HFFc6 (cell line): ENCODE results near the gene VWF. TPM values are rescaled to one million over a fixed set of nuclear protein-coding genes. Genes with fewer than 3 reads are reported as not detected.
A peak's percentile ranks its signal among the peaks of the same experiment; 100 is the strongest.

Experiments
- DNase-seq: peaks from one replicate; pipeline ENCODE4 v3.0.0-alpha.2; 2018
- H3K27ac Mint-ChIP-seq: 2 replicates; pipeline ENCODE4 v1.8.0; 2020; ENCODE audit warnings: mild to moderate bottlenecking, mixed read lengths
- H3K27me3 Mint-ChIP-seq: 2 replicates; pipeline ENCODE4 v1.8.0; 2021; ENCODE audit warnings: mild to moderate bottlenecking, moderate library complexity, mixed read lengths; ENCODE audit not compliant: insufficient read depth
- H3K36me3 Mint-ChIP-seq: 2 replicates; pipeline ENCODE4 v1.8.0; 2021; ENCODE audit warnings: low read depth, mixed read lengths
- H3K4me1 Mint-ChIP-seq: 2 replicates; pipeline ENCODE4 v1.8.0; 2020; ENCODE audit warnings: low read depth, mixed read lengths
- H3K4me3 Mint-ChIP-seq: 2 replicates; pipeline ENCODE4 v1.8.0; 2020; ENCODE audit warnings: mild to moderate bottlenecking, moderate library complexity, mixed read lengths
- H3K9me3 Mint-ChIP-seq: 2 replicates; pipeline ENCODE4 v1.8.0; 2020; ENCODE audit warnings: mild to moderate bottlenecking, mixed read lengths
- long read RNA-seq: library from polyadenylated mRNA; unstranded; transcript quantifications from one replicate; pipeline ENCODE4 v2.0.0, GENCODE V29; 2019
- total RNA-seq, 6 experiments: library from RNA; stranded (reverse); fragmentation: NEBNext Ultra II Directional; extraction: Animal tissue kit (Norgen Biotek cat#: 25700); gene quantifications; 2 replicates in 1 of 6; 3 replicates in 5 of 6; pipeline ENCODE4 v1.2.3, GENCODE V29; 2021
- TF ChIP-seq, protein P1 (sequence below): fragments of 200-600 bp; sonication (generic); IDR thresholded peaks from 2 replicates; pipeline ENCODE4 v1.5.0; 2021; ENCODE audit warnings: antibody characterized with exemption, mild to moderate bottlenecking

VWF gene
- under 1 TPM; 0.02 to 0.25 (median 0.10) TPM for total RNA-seq
- long read RNA-seq: 0 reads

DNA sequence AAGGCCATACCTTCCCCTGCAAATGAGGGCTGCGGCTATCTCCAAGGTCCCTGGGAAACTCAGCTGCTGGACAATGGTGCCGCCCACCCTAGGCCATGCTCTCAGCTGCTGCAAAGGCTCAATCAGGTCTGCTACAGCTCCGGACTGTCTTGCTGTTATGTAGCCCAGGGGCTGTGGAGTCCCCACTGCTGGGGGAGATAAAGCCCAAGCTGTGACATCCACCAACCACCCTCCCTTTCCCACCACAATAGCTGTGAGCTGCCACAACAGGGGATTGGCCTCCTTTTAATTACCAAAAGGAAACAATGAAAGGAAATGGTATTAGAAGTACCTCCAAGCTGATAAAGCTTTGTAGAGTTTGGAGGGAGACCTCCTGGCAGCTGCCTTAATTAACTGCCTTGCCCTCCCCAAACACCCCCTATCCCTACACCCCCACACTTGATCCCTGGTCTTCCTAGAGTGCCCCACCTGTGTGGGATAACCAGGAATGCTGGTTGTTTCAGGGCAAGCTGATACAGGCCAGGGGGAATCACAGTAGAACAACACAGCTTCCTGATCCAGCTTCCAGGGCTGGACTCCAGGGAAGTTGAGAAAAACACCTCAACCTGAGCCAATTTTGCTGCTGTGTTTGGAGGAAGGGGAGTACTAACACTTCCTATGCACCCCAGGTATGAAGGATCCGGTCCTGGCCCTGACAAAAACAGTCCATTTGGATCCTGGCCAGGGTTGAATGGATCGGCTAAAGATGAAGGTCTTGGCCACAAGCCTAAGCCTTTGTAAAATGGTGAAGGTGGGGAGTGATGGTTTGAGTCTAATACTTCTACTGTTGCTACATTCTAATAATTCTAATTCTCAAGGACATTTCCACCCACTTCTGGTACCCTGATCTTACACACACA, at the start of gene VWF:
Gene VWF, minus strand, starts transcription at position 260 of the 899 bp plus-strand sequence. CDS start 1,474 bp downstream, outside the sequence.
- no peak within 1 kb of the TSS for H3K4me3 Mint-ChIP-seq
- H3K36me3 Mint-ChIP-seq: no peaks in the 10 kb centered on the region
- no peaks in the 10 kb centered on the region for H3K9me3 Mint-ChIP-seq
- no peak within 1 kb of the TSS for H3K27ac Mint-ChIP-seq
- H3K4me1 Mint-ChIP-seq: peaks cover 8% of the 10 kb centered on the region; the same call in 1 of the 2 replicates
- H3K27me3 Mint-ChIP-seq: peaks cover 15% of the 10 kb centered on the region
- TF ChIP-seq, protein P1, sequence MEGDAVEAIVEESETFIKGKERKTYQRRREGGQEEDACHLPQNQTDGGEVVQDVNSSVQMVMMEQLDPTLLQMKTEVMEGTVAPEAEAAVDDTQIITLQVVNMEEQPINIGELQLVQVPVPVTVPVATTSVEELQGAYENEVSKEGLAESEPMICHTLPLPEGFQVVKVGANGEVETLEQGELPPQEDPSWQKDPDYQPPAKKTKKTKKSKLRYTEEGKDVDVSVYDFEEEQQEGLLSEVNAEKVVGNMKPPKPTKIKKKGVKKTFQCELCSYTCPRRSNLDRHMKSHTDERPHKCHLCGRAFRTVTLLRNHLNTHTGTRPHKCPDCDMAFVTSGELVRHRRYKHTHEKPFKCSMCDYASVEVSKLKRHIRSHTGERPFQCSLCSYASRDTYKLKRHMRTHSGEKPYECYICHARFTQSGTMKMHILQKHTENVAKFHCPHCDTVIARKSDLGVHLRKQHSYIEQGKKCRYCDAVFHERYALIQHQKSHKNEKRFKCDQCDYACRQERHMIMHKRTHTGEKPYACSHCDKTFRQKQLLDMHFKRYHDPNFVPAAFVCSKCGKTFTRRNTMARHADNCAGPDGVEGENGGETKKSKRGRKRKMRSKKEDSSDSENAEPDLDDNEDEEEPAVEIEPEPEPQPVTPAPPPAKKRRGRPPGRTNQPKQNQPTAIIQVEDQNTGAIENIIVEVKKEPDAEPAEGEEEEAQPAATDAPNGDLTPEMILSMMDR: no peak
- DNase-seq: no peak

DNA sequence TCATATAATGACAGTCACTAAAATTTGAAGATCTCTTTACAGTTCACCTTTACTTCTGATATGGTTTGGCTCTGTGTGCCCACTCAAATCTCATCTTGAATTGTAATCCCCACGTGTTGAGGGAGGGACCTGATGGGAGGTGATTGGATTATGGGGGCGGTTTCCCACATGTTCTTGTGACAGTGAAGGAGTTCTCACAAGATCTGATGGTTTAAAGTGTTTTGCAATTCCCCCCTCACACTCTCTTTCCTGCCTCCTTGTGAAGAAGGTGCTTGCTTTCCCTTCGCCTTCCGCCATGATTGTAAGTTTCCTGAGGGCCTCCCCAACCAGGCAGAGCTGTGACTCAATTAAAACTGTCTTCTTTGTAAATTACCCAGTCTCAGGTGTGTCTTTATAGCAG, 48.4 kb upstream of the VWF start:
- TF ChIP-seq, protein P1: no peak
- no peaks in the 10 kb centered on the region; the same call in 1 of the 2 replicates for H3K27me3 Mint-ChIP-seq
- H3K27ac Mint-ChIP-seq: no peak overlapping the region
- H3K9me3 Mint-ChIP-seq: no peaks in the 10 kb centered on the region
- peaks cover 17% of the 10 kb centered on the region for H3K4me1 Mint-ChIP-seq
- no peak for DNase-seq
- no peaks in the 10 kb centered on the region for H3K36me3 Mint-ChIP-seq
- H3K4me3 Mint-ChIP-seq: no peak overlapping the region

DNA sequence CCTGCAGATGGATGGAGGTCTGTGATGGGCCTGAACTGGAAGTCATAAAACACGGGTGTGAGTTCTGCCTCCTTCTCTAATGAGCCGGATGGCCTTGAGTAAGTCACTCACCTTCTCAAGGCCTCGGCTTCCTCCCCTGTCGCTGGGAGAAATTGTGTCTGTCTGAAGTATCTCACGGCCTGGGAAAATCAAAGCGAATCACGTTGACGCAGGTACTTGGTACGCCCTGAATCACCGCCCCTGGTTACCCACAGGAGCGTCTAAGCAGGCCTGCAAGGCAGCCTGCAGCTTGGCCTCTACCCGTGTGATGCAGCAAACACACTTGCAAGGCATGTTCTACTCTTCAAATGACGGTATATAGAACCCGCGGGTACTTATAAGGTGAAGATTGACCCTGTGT, 47.6 kb upstream of the VWF start:
- TF ChIP-seq, protein P1: no peak
- DNase-seq: no peak
- Mint-ChIP-seq H3K27me3 (no peaks in the 10 kb centered on the region; the same call in 1 of the 2 replicates), H3K4me3 (no peak overlapping the region), H3K4me1 (peaks cover 25% of the 10 kb centered on the region), H3K27ac (no peak overlapping the region), H3K36me3 (no peaks in the 10 kb centered on the region), H3K9me3 (no peaks in the 10 kb centered on the region)

DNA sequence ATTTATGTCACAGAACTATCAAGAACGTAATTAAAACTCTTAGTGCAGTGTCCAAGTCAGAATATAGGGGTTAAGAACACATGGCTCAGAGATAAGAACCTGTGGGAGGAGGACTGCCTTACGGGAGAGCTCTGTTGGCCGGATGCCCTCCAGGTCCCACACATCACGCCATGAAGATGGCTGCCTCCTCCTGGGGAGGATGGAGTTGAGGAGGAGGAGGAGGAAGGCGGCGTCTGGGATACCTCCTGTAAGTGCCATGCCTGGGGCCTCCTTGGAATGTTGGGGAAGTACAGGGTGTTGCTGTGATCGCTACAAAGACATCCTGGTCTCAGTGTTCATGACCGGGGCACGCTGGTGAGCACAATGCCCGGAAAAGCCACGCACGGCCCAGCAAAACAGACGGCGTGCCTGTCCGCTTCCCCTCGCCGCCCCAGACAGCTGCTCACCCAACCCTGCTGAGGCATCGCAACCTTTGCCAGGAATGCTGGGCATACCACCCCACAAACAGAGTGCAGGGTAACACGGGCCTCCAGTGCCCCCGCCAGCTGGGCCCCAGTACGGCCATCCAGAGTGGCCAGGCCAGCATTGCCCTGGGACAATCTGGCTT, 47.0 kb upstream of the VWF start:
- TF ChIP-seq, protein P1: no peak
- DNase-seq: no peak
- no peak overlapping the region for H3K27ac Mint-ChIP-seq
- H3K9me3 Mint-ChIP-seq: no peaks in the 10 kb centered on the region
- no peak overlapping the region for H3K4me3 Mint-ChIP-seq
- peaks cover 30% of the 10 kb centered on the region for H3K4me1 Mint-ChIP-seq
- no peaks in the 10 kb centered on the region; the same call in 1 of the 2 replicates for H3K27me3 Mint-ChIP-seq
- no peaks in the 10 kb centered on the region for H3K36me3 Mint-ChIP-seq

DNA sequence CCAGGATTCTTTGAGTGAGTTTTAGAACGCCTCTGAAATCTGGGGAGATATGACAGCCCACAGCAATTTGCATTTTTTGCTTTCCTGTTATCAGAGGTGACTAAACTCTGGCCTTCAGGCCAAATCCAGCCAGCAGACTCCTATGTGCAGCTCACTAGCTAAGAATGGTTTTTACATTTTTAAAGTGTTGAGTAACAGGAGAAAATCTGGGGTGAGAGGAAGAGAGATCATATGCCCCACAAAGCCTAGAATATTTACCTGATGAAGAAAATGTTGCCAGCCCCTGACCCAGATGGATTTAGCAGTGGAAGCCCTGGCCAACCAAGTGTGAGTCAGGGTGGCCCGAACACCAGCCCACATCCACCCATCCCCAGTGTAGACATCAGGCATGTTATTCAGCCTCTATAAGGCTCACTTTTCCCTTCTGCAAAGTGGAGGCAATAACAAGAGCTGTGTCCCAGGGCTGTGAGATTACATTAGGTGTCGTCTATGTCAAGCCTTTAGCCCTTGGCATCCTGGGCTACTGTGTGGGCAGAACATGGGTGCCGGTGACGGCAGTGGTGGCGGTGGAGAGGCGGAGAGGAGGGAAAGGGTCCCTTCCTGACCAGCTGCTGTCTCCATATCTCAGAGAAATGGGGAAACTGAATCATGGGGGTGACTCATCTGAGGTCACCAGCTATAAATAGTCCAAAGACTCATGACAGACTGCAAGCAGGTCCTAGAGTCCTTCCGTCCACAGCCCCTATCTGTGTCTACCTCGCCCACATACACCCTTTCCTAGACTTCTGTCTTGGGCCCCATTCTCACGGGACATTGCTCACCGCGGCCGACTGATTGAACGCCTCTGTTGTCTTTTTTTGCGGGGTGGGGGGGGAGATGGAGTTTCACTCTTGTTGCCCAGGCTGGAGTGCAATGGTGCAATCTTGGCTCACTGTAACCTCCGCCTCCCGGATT, 43.1 kb upstream of the VWF start:
- TF ChIP-seq, protein P1: no peak
- Mint-ChIP-seq H3K4me1 (peaks cover 46% of the 10 kb centered on the region), H3K27me3 (no peaks in the 10 kb centered on the region; the same call in 1 of the 2 replicates), H3K9me3 (no peaks in the 10 kb centered on the region), H3K27ac (peak overlapping the region; percentile 99), H3K36me3 (no peaks in the 10 kb centered on the region), H3K4me3 (peak overlapping the region; percentile 79)
- DNase-seq: peak; percentile 96
